Chondrocyte (in vitro differentiated cells): ENCODE data around the gene PADI6. TPM values are rescaled to one million over a fixed set of nuclear protein-coding genes. Genes with fewer than 3 reads are reported as not detected.

Experiments
- DNase-seq: peaks from one replicate; pipeline ENCODE4 v3.0.0; 2021; ENCODE audit warnings: mixed read lengths, low spot score
- H3K27ac Mint-ChIP-seq: one replicate; pipeline ENCODE4 v1.8.0; 2021; ENCODE audit warnings: mild to moderate bottlenecking, moderate library complexity, mixed read lengths; ENCODE audit not compliant: unreplicated experiment
- H3K27me3 Mint-ChIP-seq: 2 replicates; pipeline ENCODE4 v1.8.0; 2021; ENCODE audit warnings: low read depth, mixed read lengths
- H3K36me3 Mint-ChIP-seq: 2 replicates; pipeline ENCODE4 v1.8.0; 2021; ENCODE audit warnings: low read depth, mixed read lengths
- H3K4me1 Mint-ChIP-seq: 2 replicates; pipeline ENCODE4 v1.8.0; 2021; ENCODE audit warnings: low read depth, mild to moderate bottlenecking, mixed read lengths
- H3K4me3 Mint-ChIP-seq: one replicate; pipeline ENCODE4 v1.8.0; 2021; ENCODE audit warnings: mild to moderate bottlenecking, moderate library complexity, mixed read lengths; ENCODE audit not compliant: unreplicated experiment
- H3K9me3 Mint-ChIP-seq: 2 replicates; pipeline ENCODE4 v1.8.0; 2021; ENCODE audit warnings: low read depth, mixed read lengths
- CTCF ChIP-seq: fragments of 200-600 bp; sonication (generic); IDR thresholded peaks from 2 replicates; pipeline ENCODE4 v1.5.0; 2021; ENCODE audit warnings: antibody characterized with exemption, mild to moderate bottlenecking, moderate library complexity
- total RNA-seq: library from RNA; stranded (reverse); gene quantifications from 3 replicates; pipeline ENCODE4 v1.2.1, GENCODE V29; 2021

Gene PADI6
- total RNA-seq, 1 donor from 2014 or later: not detected

- H3K4me1 Mint-ChIP-seq: no peaks in the 10 kb centered on the region
- no peak overlapping the region for H3K27ac Mint-ChIP-seq
- DNase-seq: no peak
Observed at GRCh38 chr1:17375651-17376050, 3.7 kb downstream of the PADI6 start.

DNA sequence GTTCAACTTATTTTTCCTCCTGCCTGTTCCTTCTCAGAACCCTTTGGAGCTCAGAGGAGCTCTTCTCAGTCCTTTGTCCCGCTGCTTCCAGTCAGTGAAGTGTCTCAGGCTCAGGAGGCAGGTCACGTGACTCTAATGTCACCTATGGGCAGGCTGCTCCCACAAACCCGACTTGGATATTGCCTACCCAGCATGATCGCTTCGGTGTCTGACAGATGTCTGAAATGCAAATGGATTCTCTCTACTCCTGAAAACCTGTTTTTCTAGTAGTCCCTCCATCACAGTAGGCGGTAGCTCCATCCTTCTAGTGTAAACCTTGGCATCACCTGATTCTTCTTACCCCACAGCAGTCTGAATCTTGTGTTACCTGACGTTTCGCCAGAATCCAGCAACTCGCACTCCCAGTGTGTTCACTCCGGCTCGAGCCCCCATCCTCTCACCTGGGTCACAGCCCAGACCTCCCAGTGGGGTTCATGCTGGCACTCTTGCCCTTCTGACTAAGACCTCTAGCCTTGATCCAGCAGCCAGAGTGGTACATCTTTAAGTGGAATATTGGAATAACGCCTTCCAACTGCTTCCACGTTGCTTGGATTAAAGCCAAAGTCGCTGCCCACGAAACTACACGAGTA is 5.4 kb downstream of the PADI6 start:
- Mint-ChIP-seq H3K27me3 (peaks cover 30% of the 10 kb centered on the region), H3K4me3 (no peak overlapping the region), H3K27ac (no peak overlapping the region), H3K9me3 (no peaks in the 10 kb centered on the region), H3K4me1 (no peaks in the 10 kb centered on the region), H3K36me3 (no peaks in the 10 kb centered on the region)
- TF ChIP-seq CTCF: no peak
- DNase-seq: no peak

More at GRCh38 chr1:17375651-17376050, 3.7 kb downstream of the PADI6 start:
- Mint-ChIP-seq H3K4me3 (no peak overlapping the region), H3K27me3 (peaks cover 25% of the 10 kb centered on the region), H3K36me3 (no peaks in the 10 kb centered on the region), H3K9me3 (no peaks in the 10 kb centered on the region)
- TF ChIP-seq CTCF: no peak

- no peaks in the 10 kb centered on the region for H3K4me1 Mint-ChIP-seq
- H3K9me3 Mint-ChIP-seq: no peaks in the 10 kb centered on the region
- no peaks in the 10 kb centered on the region for H3K36me3 Mint-ChIP-seq
- no peak for TF ChIP-seq CTCF
- H3K27ac Mint-ChIP-seq: no peak overlapping the region
- H3K4me3 Mint-ChIP-seq: no peak overlapping the region
- no peak for DNase-seq
- H3K27me3 Mint-ChIP-seq: peaks cover 30% of the 10 kb centered on the region
Observed at GRCh38 chr1:17381161-17381560, 9.2 kb downstream of the PADI6 start.

DNA sequence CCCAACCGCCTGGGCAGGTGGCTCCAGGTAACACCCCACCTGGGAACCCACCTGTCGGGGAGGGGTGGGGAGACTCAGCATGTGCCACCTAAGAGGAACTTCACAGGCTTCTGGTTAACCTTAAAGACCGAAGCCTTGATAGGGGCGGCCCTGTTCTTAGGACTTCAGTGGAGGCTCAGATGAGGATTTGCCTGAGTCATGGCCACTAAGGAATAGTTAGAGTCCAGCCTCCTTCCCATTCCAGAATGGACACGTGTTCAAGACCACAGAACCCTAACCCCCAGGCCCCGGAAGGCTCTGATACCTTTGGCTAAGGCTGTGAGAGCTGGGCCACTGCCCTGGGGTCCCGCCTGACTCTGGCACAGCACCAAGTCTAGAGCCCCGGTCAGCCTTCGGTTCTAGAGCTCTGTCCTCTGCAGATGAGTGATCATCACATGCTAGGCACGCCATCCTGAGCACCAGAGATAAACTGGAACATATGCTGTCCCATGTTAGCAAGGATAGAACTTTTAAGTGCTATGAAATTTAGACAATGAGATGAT is 20.3 kb downstream of the PADI6 start:
- Mint-ChIP-seq H3K9me3 (no peaks in the 10 kb centered on the region), H3K4me1 (no peaks in the 10 kb centered on the region)

DNA sequence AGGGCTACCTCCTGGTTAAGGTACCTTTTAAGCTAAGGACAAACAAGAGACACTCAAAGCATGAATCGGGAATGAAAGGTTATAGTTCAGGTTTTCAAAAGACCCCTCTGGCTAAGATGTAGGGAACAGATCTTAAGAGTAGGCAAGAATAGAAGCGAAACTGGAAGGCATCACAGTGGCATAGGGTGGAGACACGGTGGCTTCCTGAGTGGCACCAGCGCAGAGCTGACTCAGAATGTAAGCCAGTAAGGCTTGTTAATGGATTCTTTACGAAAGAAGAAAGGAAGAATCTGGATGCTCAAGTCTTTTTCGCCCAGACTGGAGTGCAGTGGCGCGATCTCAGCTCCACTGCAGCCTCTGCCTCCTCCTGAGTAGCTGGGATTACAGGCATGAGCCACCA is 21.2 kb downstream of the PADI6 start:
- TF ChIP-seq CTCF: no peak
- Mint-ChIP-seq H3K36me3 (no peaks in the 10 kb centered on the region), H3K4me1 (no peaks in the 10 kb centered on the region), H3K27ac (no peak overlapping the region), H3K9me3 (no peaks in the 10 kb centered on the region), H3K4me3 (no peak overlapping the region), H3K27me3 (peaks cover 9% of the 10 kb centered on the region)
- no peak for DNase-seq

More for the DNA sequence above, 20.3 kb downstream of the PADI6 start:
- Mint-ChIP-seq H3K4me3 (no peak overlapping the region), H3K27ac (no peak overlapping the region), H3K27me3 (peaks cover 11% of the 10 kb centered on the region), H3K36me3 (no peaks in the 10 kb centered on the region)
- no peak for TF ChIP-seq CTCF
- no peak for DNase-seq
